ENCODE measurements around the gene LYZL2.
"Not testable (repeated sequence)": the region's sequence is repeated elsewhere in the genome, so short reads cannot be mapped to it uniquely, and the experiment has no call there.

Gene LYZL2

DNA sequence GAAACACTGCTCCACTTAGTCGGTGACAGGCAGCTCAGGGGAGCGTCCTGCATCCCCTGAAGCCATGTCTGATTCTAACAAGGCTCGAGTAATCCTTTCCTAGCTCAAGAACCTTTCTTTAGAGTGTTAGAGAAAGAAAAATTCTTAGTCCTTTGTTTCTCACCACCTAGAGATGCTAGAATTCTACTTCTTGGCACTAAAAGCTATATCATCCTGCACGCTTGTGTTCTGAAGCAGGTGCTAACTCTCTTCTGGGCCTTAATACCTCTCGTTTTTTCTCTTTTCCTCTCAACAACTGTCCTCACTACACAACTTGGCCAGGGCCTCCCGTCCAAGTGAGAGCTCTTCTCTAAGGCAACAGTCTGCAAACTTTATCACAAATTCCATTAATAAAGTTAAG lies at the start of gene LYZL2:
LYZL2 (minus strand) TSS at position 101 of the 400 bp plus-strand sequence. CDS start 2,838 bp downstream, outside the sequence.
- DNase-seq (ENCODE audit: low read depth), result no peak

DNA sequence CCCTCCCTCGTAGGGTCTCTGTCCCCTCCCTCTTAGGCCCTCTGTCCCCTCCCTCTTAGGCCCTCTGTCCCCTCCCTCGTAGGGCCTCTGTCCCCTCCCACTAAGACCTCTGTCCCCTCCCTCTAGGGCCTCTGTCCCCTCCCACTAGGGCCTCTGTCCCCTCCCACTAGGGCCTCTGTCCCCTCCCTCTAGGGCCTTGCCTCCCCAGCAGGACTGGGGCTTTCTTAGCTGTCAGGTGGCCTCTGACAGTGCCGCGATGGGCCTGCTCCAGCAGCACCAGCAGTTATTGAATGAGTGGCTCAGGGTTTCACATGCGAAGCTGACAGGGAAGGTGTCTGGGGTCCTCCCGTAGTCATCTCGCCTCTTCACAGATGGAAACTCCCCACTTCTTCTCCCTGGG lies 48.1 kb upstream of the LYZL2 start:
- not testable (repeated sequence) for DNase-seq (ENCODE audit: low read depth)

DNA sequence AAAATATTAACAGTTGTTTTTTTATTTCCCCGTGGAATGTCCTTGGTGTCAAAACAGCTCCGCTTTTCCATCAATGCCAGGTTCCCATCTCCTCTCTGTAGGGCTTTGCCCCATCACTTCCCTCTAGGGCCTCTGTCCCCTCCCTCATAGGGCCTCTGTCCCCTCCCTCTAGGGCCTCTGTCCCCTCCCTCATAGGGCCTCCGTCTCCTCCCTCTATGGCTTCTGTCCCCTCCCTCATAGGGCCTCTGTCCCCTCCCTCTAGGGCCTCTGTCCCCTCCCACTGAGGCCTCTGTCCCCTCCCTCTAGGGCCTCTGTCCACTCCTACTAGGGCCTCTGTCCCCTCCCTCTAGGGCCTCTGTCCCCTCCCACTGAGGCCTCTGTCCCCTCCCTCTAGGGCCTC lies 47.6 kb upstream of the LYZL2 start:
- DNase-seq (ENCODE audit: low read depth), result not testable (repeated sequence)

DNA sequence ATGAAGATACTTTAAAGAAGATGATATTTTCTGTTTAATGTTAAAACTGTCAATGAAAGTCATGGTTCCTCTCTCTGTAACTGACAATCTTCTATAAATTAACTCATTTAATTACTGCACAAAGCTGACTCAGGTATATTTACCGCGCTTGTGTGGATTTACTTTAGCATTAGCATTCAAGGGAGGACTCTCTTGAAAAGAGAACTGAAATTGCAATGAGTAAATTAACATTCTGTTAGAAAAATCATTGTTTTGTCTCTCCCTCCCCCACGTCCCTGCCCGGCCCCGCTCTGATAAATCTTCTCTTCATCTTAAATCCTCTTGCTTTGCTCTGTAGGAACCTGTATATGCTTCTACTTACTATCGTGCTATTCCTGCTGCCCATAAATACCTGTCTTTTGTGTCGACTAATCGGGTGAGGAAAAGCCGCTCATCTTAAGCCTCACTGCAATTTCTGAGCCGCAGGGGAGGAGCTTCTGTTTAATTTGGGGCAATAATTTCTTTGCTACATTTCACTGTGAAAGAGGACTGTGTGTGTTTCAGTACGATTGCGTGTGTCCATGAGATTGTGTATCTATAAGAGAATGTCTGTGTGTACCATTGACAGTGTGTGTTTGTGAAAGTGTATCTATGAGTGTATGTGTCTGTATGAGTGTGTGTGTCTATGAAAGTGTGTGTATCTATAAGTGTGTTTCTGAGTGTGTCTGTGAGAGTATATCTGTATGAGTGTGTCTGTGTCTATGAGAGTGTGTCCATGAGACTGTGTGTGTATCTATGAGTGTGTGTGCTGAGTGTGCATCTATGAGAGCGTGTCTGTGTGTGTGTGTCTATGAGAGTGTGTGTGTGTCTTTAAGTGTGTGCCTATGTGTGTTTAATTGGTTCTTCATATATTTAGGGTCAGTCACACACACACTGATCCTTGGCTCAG lies 46.5 kb upstream of the LYZL2 start:
- no peak for DNase-seq (ENCODE audit: low read depth)

DNA sequence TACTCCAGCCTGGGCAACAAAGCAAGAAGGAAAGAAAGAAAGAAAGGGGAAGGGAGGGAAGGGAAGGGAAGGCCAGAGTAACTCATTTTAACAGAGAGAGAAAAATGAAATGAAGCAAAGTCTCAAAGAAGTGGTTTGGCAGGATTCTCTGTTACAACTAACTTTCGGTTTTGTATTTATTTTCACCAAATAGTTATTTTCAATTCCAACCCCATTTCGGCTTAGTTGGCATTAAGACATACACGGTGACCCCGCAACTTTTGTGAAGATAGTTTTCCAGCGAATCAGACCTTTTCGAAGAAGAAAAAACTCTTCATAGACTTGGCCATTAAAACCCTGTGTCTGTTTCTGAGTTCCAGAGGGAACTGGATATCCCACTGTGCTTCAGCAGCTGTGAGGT lies 45.2 kb upstream of the LYZL2 start:
- no peak for DNase-seq (ENCODE audit: low read depth)

DNA sequence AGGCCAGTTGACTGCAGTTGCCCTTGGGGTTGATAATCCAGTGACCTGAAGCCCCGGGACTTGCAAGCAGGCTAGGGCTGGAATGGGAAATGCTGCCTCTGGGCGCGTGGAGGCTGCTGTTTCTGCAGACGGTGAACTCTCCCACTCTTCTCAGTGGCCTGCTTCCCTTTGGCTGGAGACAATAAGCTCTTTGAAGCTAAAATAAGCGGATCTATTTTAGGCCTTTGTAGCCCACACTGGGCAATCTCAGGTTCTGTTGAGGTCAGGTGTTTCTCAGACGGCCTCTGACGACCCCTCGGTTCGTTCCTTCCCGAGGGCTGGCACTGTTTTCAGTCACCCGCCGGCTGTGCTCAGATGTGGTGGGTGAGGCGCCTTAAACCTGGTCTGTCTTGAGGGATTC lies 43.7 kb upstream of the LYZL2 start:
- not testable (repeated sequence) for DNase-seq (ENCODE audit: low read depth)

DNA sequence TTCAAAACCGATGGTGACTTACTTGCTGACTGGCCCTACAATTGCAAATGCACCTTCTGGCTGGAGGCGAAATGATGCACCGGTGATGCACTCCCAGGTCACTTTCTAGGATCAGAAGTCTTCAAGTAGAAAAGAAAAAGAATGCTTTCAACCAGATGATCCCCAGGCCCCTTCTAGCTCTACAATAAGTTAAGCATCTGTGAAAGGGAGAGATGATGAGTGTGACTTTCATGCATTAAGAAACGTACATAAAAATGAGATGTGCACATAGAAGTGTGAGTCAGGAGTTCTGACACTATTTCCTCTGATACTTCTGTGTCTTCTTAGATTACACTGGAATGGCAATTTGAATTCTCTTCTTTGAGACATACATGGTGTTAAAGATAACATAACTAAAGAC lies 42.8 kb upstream of the LYZL2 start:
- not testable (repeated sequence) for DNase-seq (ENCODE audit: low read depth)

DNA sequence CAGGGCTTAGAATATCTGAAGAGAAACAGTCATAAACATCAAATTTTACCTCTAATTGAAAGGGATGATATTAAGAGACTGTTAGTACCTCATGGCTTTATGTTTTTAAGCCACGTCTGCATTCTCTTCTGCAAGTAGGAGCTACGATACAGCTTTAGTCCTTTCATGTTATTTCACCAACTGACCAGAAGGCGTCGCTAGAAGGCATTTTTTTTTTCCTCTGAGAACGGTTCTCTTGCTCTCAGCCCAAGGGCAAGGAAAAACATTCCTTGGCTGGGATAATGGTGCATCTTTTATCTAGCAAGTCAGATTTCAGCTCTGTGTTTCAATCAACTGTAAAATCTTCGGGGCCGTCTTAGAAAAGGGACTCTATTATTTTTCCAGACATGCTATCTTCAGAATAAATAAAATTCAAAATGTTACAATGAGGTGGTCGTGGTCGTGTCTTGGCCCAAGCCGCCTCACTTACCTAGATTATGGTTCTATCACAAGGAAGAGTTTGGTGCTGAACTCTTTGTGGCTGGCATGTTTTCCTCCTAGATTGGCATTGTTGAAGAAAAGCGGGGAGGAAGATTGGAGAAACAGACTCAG lies 41.6 kb upstream of the LYZL2 start:
- DNase-seq (ENCODE audit: low read depth), result no peak

DNA sequence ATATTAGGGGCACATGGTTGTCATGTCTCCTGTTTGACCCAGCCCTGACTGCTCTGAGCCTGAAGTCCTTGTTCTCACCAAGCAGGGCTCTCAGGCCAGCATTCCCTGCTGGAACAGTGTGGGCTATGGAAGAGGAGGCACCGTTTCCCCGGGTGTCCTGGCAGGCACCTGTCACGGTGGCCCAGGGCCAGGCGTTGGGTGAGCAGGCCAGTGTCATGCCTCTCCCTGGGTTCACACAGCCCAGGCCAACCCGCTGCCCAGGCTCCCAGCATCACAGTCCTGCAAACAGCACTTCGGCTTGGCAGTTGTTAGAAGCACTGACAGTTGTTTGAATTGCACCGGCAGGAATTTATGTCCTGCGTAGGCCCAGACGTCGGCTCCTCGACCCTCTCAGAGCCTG lies 38.4 kb upstream of the LYZL2 start:
- not testable (repeated sequence) for DNase-seq (ENCODE audit: low read depth)

DNA sequence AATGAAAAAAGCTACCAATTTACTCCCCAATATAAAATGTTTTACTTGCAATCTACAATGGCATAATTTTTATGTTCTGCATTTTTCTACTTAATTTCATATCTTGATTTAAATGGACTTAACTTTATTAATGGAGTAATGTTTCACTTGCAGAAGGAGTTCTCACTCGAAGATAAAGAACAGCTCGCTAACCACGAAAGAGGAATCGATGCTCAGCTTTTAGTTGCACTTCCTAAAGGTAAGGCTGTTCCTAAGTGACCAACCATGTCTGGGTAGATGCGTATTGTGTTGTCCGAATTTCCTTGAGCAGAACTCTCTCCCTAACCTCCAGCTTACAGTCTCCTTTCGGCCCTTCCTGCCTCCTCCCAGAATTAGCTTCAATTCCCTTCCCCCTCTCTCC lies 33.9 kb upstream of the LYZL2 start:
- not testable (repeated sequence) for DNase-seq (ENCODE audit: low read depth)

DNA sequence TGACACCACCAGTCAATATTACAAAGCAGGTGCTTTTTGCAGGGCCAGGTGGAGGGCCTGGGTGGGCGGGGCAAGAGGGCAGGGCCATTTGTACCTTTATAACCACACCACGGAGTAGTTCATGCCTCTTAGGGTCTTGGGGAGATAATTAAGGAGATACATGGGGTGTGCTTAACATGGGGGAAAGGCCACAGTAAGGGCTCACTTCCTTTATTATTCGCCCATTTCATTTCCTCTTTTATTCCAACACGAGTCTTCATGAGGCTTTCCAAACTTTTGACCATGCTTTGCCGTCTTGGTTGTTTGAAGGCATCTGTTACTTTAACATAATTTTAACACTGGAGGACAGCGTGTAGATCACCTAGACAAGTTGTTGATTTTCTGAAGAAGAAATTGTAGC lies 33.3 kb upstream of the LYZL2 start:
- no peak for DNase-seq (ENCODE audit: low read depth)

DNA sequence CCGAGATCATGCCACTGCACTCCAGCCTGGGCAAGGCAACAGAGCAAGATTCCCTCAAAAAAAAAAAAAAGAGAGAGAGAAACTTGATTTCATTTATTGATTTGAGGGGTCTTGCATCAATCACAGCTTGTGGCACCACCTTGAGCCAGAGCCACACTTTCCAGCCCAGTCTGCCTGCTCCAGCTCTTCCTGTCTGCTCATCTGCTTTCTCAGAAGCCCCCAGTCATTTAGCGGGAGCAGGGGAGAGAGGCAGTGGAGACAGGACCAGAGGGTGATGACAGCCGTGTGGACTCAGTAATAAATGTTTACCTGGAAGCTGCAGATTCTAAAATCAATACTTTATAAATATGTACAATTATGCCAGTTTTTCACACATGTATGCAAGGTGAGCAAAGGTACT lies 30.8 kb upstream of the LYZL2 start:
- DNase-seq (ENCODE audit: low read depth), result not testable (repeated sequence)

DNA sequence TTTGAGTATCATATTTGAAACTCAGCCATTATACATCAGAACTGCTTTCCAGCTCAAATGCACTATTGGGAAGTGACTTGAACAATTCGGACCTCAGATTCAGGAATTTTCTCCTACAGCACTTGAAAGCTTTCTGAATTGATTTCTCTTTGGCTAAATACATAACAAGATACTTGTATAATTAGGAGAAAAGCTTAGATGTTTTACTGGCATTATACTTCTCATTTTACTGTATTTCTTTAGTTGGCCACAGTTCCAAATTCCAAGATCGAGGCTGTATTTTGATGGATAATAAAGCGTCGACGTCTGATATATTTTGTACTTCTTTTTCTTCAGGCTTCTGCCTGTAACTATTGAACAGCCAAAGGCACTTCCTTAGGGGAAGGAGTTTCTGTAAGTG lies 26.7 kb upstream of the LYZL2 start:
- no peak for DNase-seq (ENCODE audit: low read depth)

DNA sequence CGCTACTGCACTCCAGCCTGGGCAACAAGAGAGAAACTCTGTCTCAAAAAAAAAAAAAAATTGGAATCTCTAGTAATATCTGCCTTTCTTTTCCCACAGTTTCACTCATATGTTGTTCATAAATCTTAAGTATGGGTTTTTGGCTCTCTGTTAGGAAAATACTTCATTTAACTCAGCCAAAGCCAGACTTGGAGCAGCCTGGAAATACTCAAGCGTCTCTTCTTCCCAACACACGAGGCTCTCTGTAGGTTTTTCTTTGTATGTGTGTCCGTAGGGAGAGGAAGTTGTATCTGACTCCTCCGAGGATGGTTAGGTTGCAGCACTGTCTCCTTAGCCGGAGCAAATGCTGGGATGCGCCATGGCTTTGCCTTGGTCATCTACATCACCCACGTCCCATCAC lies 25.4 kb upstream of the LYZL2 start:
- DNase-seq (ENCODE audit: low read depth), result not testable (repeated sequence)

DNA sequence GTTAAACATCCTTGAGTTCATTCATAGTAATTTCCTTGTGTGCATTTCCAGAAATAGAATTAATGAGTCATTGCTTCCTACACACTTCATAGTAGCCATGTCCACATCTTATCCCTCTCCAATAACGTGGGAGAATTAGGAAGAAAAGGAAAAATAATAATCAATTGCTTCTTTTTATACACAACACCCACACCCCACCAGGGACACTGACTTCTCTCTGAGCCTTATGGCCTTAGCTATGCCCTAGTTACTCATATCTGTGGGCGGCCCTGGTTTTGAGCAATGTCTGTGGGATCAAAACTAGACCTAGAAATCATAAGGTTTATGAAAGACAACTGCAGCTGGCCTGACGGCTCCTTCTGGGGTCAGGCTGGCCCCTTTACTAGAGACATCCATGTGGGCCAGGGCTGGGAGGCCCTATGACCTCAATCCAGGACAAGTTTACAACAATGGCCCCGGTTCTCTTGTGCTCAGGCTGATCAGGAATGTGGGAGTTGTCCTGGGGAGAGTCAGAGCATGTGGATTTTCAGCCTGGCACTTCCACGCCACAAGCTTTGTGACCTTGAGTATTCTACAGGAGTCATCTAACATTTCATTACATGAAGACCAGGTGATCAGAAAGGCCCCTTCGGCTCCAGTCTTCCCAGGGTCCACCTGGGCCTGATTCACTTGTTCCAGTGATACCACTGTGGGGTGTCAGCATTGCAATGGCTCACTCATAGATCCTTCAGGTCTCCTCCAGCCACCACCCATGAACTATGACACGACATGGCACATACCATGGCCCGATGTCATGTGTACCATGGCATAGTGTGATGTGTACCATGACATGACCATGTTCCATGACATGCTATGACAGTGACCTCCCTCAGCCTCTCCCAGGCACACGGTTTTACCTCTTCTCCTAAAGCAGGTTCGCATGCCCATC lies 22.2 kb upstream of the LYZL2 start:
- DNase-seq (ENCODE audit: low read depth), result not testable (repeated sequence)

DNA sequence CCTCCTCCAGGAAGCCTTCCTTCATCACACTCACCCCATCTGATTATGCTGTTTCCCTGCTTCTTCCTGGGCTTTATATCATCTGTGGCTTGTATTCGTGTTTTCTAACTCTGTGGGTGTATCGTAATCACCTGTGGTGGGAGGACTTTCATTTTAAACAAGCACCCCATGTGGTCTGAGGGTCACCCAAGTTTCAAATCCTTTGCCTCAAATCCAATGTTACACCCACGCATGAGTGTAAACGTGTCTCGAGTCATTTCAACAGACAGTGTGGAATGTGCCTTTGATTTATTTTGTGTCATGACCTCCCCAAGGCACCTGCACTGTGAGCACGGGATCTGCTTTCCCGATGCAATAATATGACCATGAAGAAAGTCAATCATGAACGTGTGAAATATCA lies 17.5 kb upstream of the LYZL2 start:
- no peak for DNase-seq (ENCODE audit: low read depth)

DNA sequence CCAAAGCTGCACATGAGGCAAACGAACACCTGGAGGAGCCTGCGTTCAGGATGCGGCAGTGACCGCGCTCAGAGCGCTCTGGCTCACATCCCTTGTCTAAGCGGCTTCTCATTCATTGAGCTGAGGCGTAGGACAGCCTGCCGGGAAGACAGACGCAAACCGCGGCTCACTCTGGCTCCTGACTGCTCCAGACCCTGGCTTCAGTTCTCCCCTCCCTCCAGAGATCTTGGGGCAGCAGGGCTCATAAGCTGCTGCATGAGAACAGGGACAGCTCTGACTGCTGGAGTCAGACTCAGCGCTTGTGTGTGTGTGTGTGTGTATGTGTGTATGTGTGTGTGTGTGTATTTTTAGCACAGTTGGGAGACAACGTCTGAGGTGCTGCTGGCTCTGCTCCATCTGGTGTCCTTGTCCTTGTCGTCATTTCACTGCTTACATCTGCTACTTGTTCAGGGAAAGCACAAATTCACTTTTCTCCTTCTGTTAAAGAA lies 15.8 kb upstream of the LYZL2 start:
- no peak for DNase-seq (ENCODE audit: low read depth)

DNA sequence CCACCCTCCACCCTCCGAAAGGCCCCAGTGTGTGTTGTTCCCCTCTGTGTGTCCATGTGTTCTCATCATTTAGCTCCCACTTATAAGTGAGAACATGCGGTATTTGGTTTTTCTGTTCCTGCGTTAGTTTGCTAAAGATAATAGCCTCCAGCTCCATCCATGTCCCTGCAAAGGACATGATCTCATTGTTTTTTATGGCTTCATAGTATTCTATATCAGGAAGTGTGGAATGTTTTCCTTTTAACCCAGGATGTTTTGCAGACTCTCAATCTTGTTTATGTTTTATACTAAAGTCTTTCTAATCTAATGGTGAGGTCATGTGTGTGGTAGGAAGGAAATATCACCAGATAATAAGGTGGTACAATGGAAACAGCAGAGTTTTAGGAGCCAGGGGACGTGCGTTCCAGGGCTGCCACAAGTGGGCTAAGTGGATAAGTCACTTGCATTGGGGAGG lies 14.9 kb upstream of the LYZL2 start:
- DNase-seq (ENCODE audit: low read depth), result not testable (repeated sequence)

DNA sequence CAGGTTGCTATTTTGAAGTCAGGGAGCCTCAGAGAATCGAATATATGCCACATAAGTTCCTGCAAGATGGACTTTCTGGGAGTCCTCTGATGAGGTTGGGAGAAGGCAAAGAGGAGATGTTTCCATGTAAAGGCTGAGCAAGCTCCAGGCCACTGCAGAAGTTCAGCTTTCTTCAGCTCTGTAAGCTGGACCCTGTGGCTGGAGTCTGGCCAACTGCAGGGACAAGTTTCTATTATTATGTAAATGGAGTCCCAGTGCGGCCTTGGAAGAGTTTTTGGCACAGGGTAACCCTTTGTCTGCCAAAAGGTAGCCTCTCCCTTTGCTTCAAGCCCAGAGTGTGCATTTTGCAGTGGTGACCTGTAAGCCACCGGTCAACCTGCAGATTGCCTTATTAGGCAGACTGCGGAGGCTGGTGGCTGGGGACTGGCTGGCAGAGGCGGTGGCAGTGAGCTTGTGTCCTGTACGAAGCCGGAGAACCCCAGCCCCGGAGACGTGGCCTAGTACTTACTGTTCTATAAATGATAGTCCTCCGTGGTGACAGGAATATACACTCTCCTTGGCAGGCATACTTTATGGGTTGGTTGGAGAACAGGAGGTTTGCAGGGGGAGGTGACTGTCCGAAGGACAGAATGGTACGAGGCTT lies 14.1 kb upstream of the LYZL2 start:
- not testable (repeated sequence) for DNase-seq (ENCODE audit: low read depth)

DNA sequence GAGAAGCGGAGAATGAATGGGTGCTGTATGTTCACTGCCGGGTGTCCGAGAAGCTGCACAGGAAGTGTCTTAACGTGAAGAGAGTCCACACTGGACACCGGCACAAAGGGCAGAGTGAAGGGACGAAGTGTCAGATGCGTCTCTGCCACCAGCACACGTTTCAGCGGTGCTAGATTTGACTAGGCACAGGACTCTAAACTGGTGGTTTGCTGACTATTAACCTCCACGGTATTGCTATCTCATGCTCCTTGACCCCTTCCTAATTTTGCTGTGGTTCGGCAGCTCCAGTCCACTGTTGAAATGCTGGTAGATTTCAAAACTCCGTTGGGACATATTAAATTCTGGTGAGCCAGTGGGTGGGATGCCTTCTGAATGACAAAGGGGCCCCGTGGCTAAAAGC lies 13.3 kb upstream of the LYZL2 start:
- not testable (repeated sequence) for DNase-seq (ENCODE audit: low read depth)

DNA sequence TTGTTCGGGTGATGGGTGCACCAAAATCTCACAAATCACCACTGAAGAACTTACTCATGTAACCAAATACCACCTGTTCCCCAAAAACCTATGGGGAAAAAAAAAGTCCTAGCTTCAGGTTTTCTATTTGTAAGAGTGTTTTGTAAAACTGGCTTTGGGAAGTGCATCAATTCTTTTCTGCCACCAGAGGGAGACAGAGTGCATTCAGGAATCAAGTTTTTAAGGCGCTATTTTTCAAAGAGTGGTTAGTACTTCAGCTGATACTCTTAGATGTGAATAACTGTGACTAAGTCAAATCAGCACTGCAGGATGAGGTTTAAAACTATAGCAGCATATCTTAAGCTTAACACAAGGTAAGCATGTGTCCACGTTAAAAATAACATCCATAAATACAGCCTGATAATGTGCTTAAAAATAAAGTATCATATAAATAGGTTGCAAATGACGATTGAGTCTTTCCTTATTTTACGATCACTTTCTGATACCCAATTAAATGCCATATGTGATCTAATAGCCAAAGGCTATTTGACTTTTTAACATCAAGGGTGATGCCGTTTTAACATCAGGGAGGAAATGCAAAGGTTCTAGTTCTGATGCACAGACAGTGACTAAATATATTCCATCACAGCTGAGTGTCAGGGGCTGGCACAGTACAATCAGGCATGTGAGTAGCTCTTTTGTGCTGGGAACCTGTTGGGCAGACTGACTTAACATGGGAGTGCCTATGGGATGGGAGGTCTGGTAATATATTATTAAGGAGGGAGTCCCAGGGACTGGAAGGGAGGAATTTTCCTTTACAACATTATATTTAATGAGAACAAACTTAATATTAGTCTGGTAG lies 10.6 kb upstream of the LYZL2 start:
- DNase-seq (ENCODE audit: low read depth), result no peak
